Uterus (tissue), 4 donors: ENCODE data around the gene RNASET2. TPM values are rescaled to one million over a fixed set of nuclear protein-coding genes. Genes with fewer than 3 reads are reported as not detected.

ENCODE experiments used
- DNase-seq, 2 donors: peaks; one replicate each; pipeline ENCODE4 v3.0.0-alpha.2; 2019 to 2020
- H3K27ac ChIP-seq, 2 donors: fragments of 200-600 bp; sonication (generic); 1 replicate in 1 of 2; 2 replicates in 1 of 2; pipeline ENCODE4 v1.5.1; 2016 to 2018
- H3K27me3 ChIP-seq, 2 donors: fragments of 200-600 bp; sonication (generic); one replicate each; pipeline ENCODE4 v1.5.1; 2018 to 2019; ENCODE audit warnings: control low read depth in 1 of 2
- H3K36me3 ChIP-seq, 2 donors: fragments of 200-600 bp; sonication (generic); one replicate each; pipeline ENCODE4 v1.5.1; 2019; ENCODE audit warnings: control low read depth in 1 of 2
- H3K4me1 ChIP-seq, 2 donors: fragments of 200-600 bp; sonication (generic); one replicate each; pipeline ENCODE4 v1.5.1; 2018 to 2019; ENCODE audit warnings: control low read depth in 1 of 2
- H3K4me3 ChIP-seq, 2 donors: fragments of 200-600 bp; sonication (generic); 1 replicate in 1 of 2; 2 replicates in 1 of 2; pipeline ENCODE4 v1.5.1; 2018 to 2019; ENCODE audit warnings: mild to moderate bottlenecking in 1 of 2
- H3K9me3 ChIP-seq, 2 donors: fragments of 200-600 bp; sonication (generic); one replicate each; pipeline ENCODE4 v1.5.1; 2019; ENCODE audit warnings: control low read depth in 1 of 2
- CTCF ChIP-seq, 4 experiments: fragments of 200-600 bp in 2 of 4; fragments of 450-650 bp in 2 of 4; sonication (generic) in 2 of 4; IDR thresholded peaks; one replicate each; pipeline ENCODE4 v1.5.1; 2016 to 2019; ENCODE audit warnings: antibody characterized with exemption in 4 of 4, mild to moderate bottlenecking in 2 of 4, moderate library complexity in 1 of 4
- POLR2A ChIP-seq, 2 donors: fragments of 450-650 bp; IDR thresholded peaks; one replicate each; pipeline ENCODE4 v1.6.1; 2016; ENCODE audit warnings: antibody characterized with exemption in 2 of 2, mild to moderate bottlenecking in 1 of 2, moderate library complexity in 1 of 2
- intact Hi-C: fragments of 100-400 bp; cut with DNase I; formaldehyde crosslinking; loops from one replicate; pipeline ENCODE4 v1.15.1; 2023; ENCODE audit warnings: low total_unique reads
- total RNA-seq, 4 donors: library from RNA; depleted of rRNA in 3 of 4; stranded (reverse); fragments of >200 nt in 3 of 4; gene quantifications; one replicate each; pipeline versions ENCODE4 v1.1.0 to v1.2.4, GENCODE V29; 2014 to 2023
- donor health status: DM: yes; HTN: yes; CAD: no.

The RNASET2 gene
- total RNA-seq, 4 donors from 2014 or later = 22.0 to 184 (median 30.3) TPM

GRCh38 chr6:166939894-166940293 is 16.5 kb downstream of the RNASET2 start:
- intact Hi-C loops = no loop called here
- DNase-seq = peak in 1 of 2 donors; percentile 3
- Histone ChIP-seq H3K4me1 (no peaks in the 10 kb centered on the region), H3K9me3 (no peaks in the 10 kb centered on the region), H3K4me3 (no peak overlapping the region), H3K27me3 (no peaks in the 10 kb centered on the region), H3K36me3 (no peaks in the 10 kb centered on the region), H3K27ac (no peak overlapping the region)
- TF ChIP-seq POLR2A (IDR thresholded peaks at IDR 0.05) (no peak), CTCF (IDR thresholded peaks at IDR 0.05) (no peak)

- intact Hi-C loops = no loop called here
- Histone ChIP-seq H3K27ac (no peak overlapping the region), H3K36me3 (no peaks in the 10 kb centered on the region), H3K9me3 (no peaks in the 10 kb centered on the region), H3K4me3 (no peak overlapping the region), H3K4me1 (no peaks in the 10 kb centered on the region), H3K27me3 (no peaks in the 10 kb centered on the region)
- TF ChIP-seq CTCF (IDR thresholded peaks at IDR 0.05) (no peak), POLR2A (IDR thresholded peaks at IDR 0.05) (no peak)
- DNase-seq = no peak
Observed at GRCh38 chr6:166939345-166939744, 17.0 kb downstream of the RNASET2 start.

GRCh38 chr6:166938704-166939103 is 17.6 kb downstream of the RNASET2 start:
- Histone ChIP-seq H3K4me1 (no peaks in the 10 kb centered on the region), H3K4me3 (no peak overlapping the region), H3K9me3 (no peaks in the 10 kb centered on the region), H3K27ac (no peak overlapping the region), H3K36me3 (no peaks in the 10 kb centered on the region), H3K27me3 (no peaks in the 10 kb centered on the region)
- TF ChIP-seq POLR2A (IDR thresholded peaks at IDR 0.05) (no peak), CTCF (IDR thresholded peaks at IDR 0.05) (no peak)
- intact Hi-C loops = no loop called here
- peak in 1 of 2 donors; percentile 2 for DNase-seq

GRCh38 chr6:166938150-166938549 is 18.2 kb downstream of the RNASET2 start:
- DNase-seq = peak in 1 of 2 donors; percentile 3
- Histone ChIP-seq H3K36me3 (no peaks in the 10 kb centered on the region), H3K27ac (no peak overlapping the region), H3K9me3 (no peaks in the 10 kb centered on the region), H3K4me3 (no peak overlapping the region), H3K4me1 (no peaks in the 10 kb centered on the region), H3K27me3 (no peaks in the 10 kb centered on the region)
- intact Hi-C loops = no loop called here
- TF ChIP-seq POLR2A (IDR thresholded peaks at IDR 0.05) (no peak), CTCF (IDR thresholded peaks at IDR 0.05) (no peak)

GRCh38 chr6:166937746-166938145 is 18.6 kb downstream of the RNASET2 start:
- no peaks in the 10 kb centered on the region for H3K27me3 ChIP-seq
- no peak overlapping the region for H3K27ac ChIP-seq
- no peaks in the 10 kb centered on the region for H3K4me1 ChIP-seq
- no peaks in the 10 kb centered on the region for H3K36me3 ChIP-seq
- no peak for TF ChIP-seq CTCF (IDR thresholded peaks at IDR 0.05)
- TF ChIP-seq POLR2A (IDR thresholded peaks at IDR 0.05) = no peak
- H3K9me3 ChIP-seq = no peaks in the 10 kb centered on the region
- H3K4me3 ChIP-seq = no peak overlapping the region
- intact Hi-C loops = no loop called here
- no peak for DNase-seq
